NCI-H2227 (cell line): ENCODE data around the gene OR10J5.

ENCODE experiments used
- DNase-seq: peaks from one replicate; lab custom pipeline; 2025; ENCODE audit not compliant: unreplicated experiment; lab: John Stamatoyannopoulos, UW

The OR10J5 gene

GRCh38 chr1:159492575-159493323 is 43.1 kb downstream of the OR10J5 start:
- no peak for DNase-seq
